Measurements from ENCODE around the gene ZNF48. TPM values are rescaled to one million over a fixed set of nuclear protein-coding genes. Genes with fewer than 3 reads are reported as not detected.

ZNF48 gene
- total RNA-seq, 6 experiments from 2014 or later: 5.3 to 7.9 (median 6.1) TPM

GRCh38 chr16:30368122-30368791, 27.0 kb upstream of the ZNF48 start:
- DNase-seq: peak; percentile 42
- Mint-ChIP-seq H3K4me1 (ENCODE audit: low read depth) (peaks cover 39% of the 10 kb centered on the region), H3K9me3 (no peaks in the 10 kb centered on the region), H3K4me3 (peak overlapping the region; percentile 89), H3K27ac (peak overlapping the region; percentile 70), H3K36me3 (ENCODE audit: low read depth) (peaks cover 21% of the 10 kb centered on the region), H3K27me3 (ENCODE audit: insufficient read depth) (peaks cover 9% of the 10 kb centered on the region; the same call in 1 of the 2 replicates)
- no peak for TF ChIP-seq CTCF (IDR thresholded peaks at IDR 0.05)

- no peak for DNase-seq
- Mint-ChIP-seq H3K36me3 (ENCODE audit: low read depth) (peaks cover 17% of the 10 kb centered on the region), H3K4me3 (peak overlapping the region; percentile 89), H3K27ac (peak overlapping the region; percentile 70), H3K27me3 (ENCODE audit: insufficient read depth) (peaks cover 9% of the 10 kb centered on the region; the same call in 1 of the 2 replicates), H3K4me1 (ENCODE audit: low read depth) (peaks cover 39% of the 10 kb centered on the region), H3K9me3 (no peaks in the 10 kb centered on the region)
- no peak for TF ChIP-seq CTCF (IDR thresholded peaks at IDR 0.05)
Measured at GRCh38 chr16:30368792-30369090, 26.5 kb upstream of the ZNF48 start.

GRCh38 chr16:30369091-30369937, 25.9 kb upstream of the ZNF48 start:
- Mint-ChIP-seq H3K27ac (peak overlapping the region; percentile 70), H3K36me3 (ENCODE audit: low read depth) (peaks cover 17% of the 10 kb centered on the region), H3K27me3 (ENCODE audit: insufficient read depth) (peaks cover 9% of the 10 kb centered on the region; the same call in 1 of the 2 replicates), H3K4me1 (ENCODE audit: low read depth) (peaks cover 39% of the 10 kb centered on the region), H3K4me3 (peak overlapping the region; percentile 89), H3K9me3 (no peaks in the 10 kb centered on the region)
- TF ChIP-seq CTCF (IDR thresholded peaks at IDR 0.05): no peak
- no peak for DNase-seq

GRCh38 chr16:30369938-30370455, 25.2 kb upstream of the ZNF48 start:
- Mint-ChIP-seq H3K27ac (peak overlapping the region; percentile 72), H3K4me1 (ENCODE audit: low read depth) (peaks cover 39% of the 10 kb centered on the region), H3K27me3 (ENCODE audit: insufficient read depth) (peaks cover 9% of the 10 kb centered on the region; the same call in 1 of the 2 replicates), H3K4me3 (peak overlapping the region; percentile 89), H3K9me3 (no peaks in the 10 kb centered on the region), H3K36me3 (ENCODE audit: low read depth) (peaks cover 17% of the 10 kb centered on the region)
- TF ChIP-seq CTCF (IDR thresholded peaks at IDR 0.05): peak; percentile 33; the same call in 1 of the 2 replicates
- DNase-seq: no peak

GRCh38 chr16:30370456-30371247, 24.6 kb upstream of the ZNF48 start, which contains the start of gene TBC1D10B:
TBC1D10B (minus strand) TSS chr16:30370494; CDS start chr16:30370183, 311 bp downstream.
- peak; percentile 100 for DNase-seq
- Mint-ChIP-seq H3K4me1 (ENCODE audit: low read depth) (peaks cover 35% of the 10 kb centered on the region), H3K27me3 (ENCODE audit: insufficient read depth) (peaks cover 9% of the 10 kb centered on the region; the same call in 1 of the 2 replicates), H3K36me3 (ENCODE audit: low read depth) (peaks cover 17% of the 10 kb centered on the region), H3K9me3 (no peaks in the 10 kb centered on the region), H3K27ac (peak within 1 kb of the TSS; percentile 72), H3K4me3 (peak within 1 kb of the TSS; percentile 89)
- peak; percentile 66 for TF ChIP-seq CTCF (IDR thresholded peaks at IDR 0.05)
